HEK293 (cell line): ENCODE results near the gene APH1A.

Source experiments
- CTCF ChIA-PET: fragments of 350-600 bp; formaldehyde crosslinking; extraction: SDS; loops from one replicate; lab custom pipeline; 2021; ENCODE audit warnings: antibody characterized with exemption; lab: Yijun Ruan, JAX
- POLR2A ChIA-PET: fragments of 300-600 bp; formaldehyde crosslinking; extraction: SDS; loops from one replicate; lab custom pipeline; 2020; ENCODE audit warnings: antibody characterized with exemption, inconsistent platforms; lab: Yijun Ruan, JAX
- H3K27ac ChIP-seq: fragments of 200-500 bp; sonication (Bioruptor generic); 2 replicates; pipeline ENCODE4 v1.5.1; 2014; ENCODE audit warnings: low read depth, low read length, control low read depth, inconsistent platforms; ENCODE audit errors: extremely low read depth
- H3K36me3 ChIP-seq, 2 experiments: fragments of 200-500 bp in 1 of 2; sonication (Bioruptor generic) in 1 of 2; 1 replicate in 1 of 2; 2 replicates in 1 of 2; pipeline ENCODE4 v1.5.1; 2014 to 2017; ENCODE audit warnings: inconsistent platforms in 2 of 2, low read length in 2 of 2; ENCODE audit not compliant: control insufficient read depth in 2 of 2, insufficient read depth in 1 of 2
- H3K4me1 ChIP-seq: fragments of 200-500 bp; sonication (Bioruptor generic); 2 replicates; pipeline ENCODE4 v1.5.1; 2014; ENCODE audit warnings: mild to moderate bottlenecking, low read length, inconsistent platforms; ENCODE audit not compliant: control insufficient read depth, insufficient read depth
- H3K4me3 ChIP-seq: 2 replicates; pipeline ENCODE4 v1.5.1; 2011; ENCODE audit warnings: low read depth, mild to moderate bottlenecking, control low read depth, low read length, moderate library complexity
- H3K9me3 ChIP-seq: fragments of 200-500 bp; sonication (Bioruptor generic); 2 replicates; pipeline ENCODE4 v1.5.1; 2014; ENCODE audit warnings: low read depth, low read length, inconsistent platforms; ENCODE audit not compliant: control insufficient read depth, insufficient read depth
- GLI2 ChIP-seq: fragments of 450-650 bp; formaldehyde crosslinking; IDR thresholded peaks from 2 replicates; pipeline ENCODE4; 2017; ENCODE audit warnings: missing biosample characterization, missing genetic modification characterization, low read depth, borderline replicate concordance
- HOXC10 ChIP-seq: sonication (generic); formaldehyde crosslinking; IDR thresholded peaks from 2 replicates; pipeline ENCODE4 v1.8.1; 2023; ENCODE audit warnings: mild to moderate bottlenecking, missing genetic modification reagents
- KLF16 ChIP-seq: fragments of 450-650 bp; formaldehyde crosslinking; IDR thresholded peaks from 2 replicates; pipeline ENCODE4 v1.5.1; 2017; ENCODE audit warnings: missing biosample characterization, missing genetic modification characterization
- KLF7 ChIP-seq: fragments of 450-650 bp; formaldehyde crosslinking; IDR thresholded peaks from 2 replicates; pipeline ENCODE4 v1.5.1; 2016; ENCODE audit warnings: missing biosample characterization, missing genetic modification characterization, borderline replicate concordance
- MYNN ChIP-seq: fragments of 450-650 bp; formaldehyde crosslinking; IDR thresholded peaks from 2 replicates; pipeline ENCODE4 v1.5.1; 2016; ENCODE audit warnings: missing biosample characterization, missing genetic modification characterization, borderline replicate concordance
- PRDM6 ChIP-seq: fragments of 450-650 bp; formaldehyde crosslinking; IDR thresholded peaks from 2 replicates; pipeline ENCODE4 v1.5.1; 2017; ENCODE audit warnings: missing biosample characterization, missing genetic modification characterization
- SALL2 ChIP-seq: fragments of 450-650 bp; formaldehyde crosslinking; IDR thresholded peaks from 2 replicates; pipeline ENCODE4 v1.5.0; 2017; ENCODE audit warnings: missing biosample characterization, mild to moderate bottlenecking, missing genetic modification characterization, borderline replicate concordance
- SP2 ChIP-seq: fragments of 450-650 bp; formaldehyde crosslinking; IDR thresholded peaks from 2 replicates; pipeline ENCODE4 v1.5.1; 2016; ENCODE audit warnings: missing biosample characterization, missing genetic modification characterization
- YY1 ChIP-seq: fragments of 450-650 bp; formaldehyde crosslinking; IDR thresholded peaks from 2 replicates; pipeline ENCODE4 v1.5.1; 2018; ENCODE audit warnings: missing biosample characterization, missing genetic modification characterization
- ZBTB8A ChIP-seq: fragments of 450-650 bp; formaldehyde crosslinking; IDR thresholded peaks from 2 replicates; pipeline ENCODE4 v1.5.1; 2016; ENCODE audit warnings: missing biosample characterization, missing genetic modification characterization
- ZEB2 ChIP-seq: fragments of 450-650 bp; formaldehyde crosslinking; IDR thresholded peaks from 2 replicates; pipeline ENCODE4 v1.5.1; 2016; ENCODE audit warnings: missing biosample characterization, missing genetic modification characterization
- ZNF112 ChIP-seq: fragments of 450-650 bp; formaldehyde crosslinking; IDR thresholded peaks from 2 replicates; pipeline ENCODE4 v1.5.0; 2017; ENCODE audit warnings: missing biosample characterization, missing genetic modification characterization
- ZNF132 ChIP-seq: fragments of 450-650 bp; formaldehyde crosslinking; IDR thresholded peaks from 2 replicates; pipeline ENCODE4 v1.5.1; 2017; ENCODE audit warnings: missing biosample characterization, missing genetic modification characterization, borderline replicate concordance
- ZNF140 ChIP-seq: fragments of 450-650 bp; formaldehyde crosslinking; IDR thresholded peaks from 2 replicates; pipeline ENCODE4 v1.5.1; 2016; ENCODE audit warnings: missing biosample characterization, missing genetic modification characterization
- ZNF211 ChIP-seq: fragments of 450-650 bp; formaldehyde crosslinking; IDR thresholded peaks from 2 replicates; pipeline ENCODE4 v1.5.1; 2016; ENCODE audit warnings: low read depth, missing biosample characterization, missing genetic modification characterization
- ZNF223 ChIP-seq: fragments of 450-650 bp; formaldehyde crosslinking; IDR thresholded peaks from 2 replicates; pipeline ENCODE4 v1.5.1; 2016; ENCODE audit warnings: missing biosample characterization, missing genetic modification characterization
- ZNF23 ChIP-seq: fragments of 450-650 bp; formaldehyde crosslinking; IDR thresholded peaks from 2 replicates; pipeline ENCODE4 v1.5.1; 2016; ENCODE audit warnings: missing biosample characterization, missing genetic modification characterization, borderline replicate concordance
- ZNF239 ChIP-seq: fragments of 450-650 bp; formaldehyde crosslinking; IDR thresholded peaks from 2 replicates; pipeline ENCODE4 v1.5.1; 2016; ENCODE audit warnings: missing biosample characterization, missing genetic modification characterization
- ZNF324 ChIP-seq: fragments of 450-650 bp; formaldehyde crosslinking; IDR thresholded peaks from 2 replicates; pipeline ENCODE4 v1.5.1; 2016; ENCODE audit warnings: missing biosample characterization, missing genetic modification characterization
- ZNF335 ChIP-seq: fragments of 450-650 bp; formaldehyde crosslinking; conservative IDR thresholded peaks from 2 replicates; pipeline ENCODE4 v1.5.1; 2016; ENCODE audit warnings: missing biosample characterization, missing genetic modification characterization
- ZNF341 ChIP-seq: fragments of 450-650 bp; formaldehyde crosslinking; IDR thresholded peaks from 2 replicates; pipeline ENCODE4; 2016; ENCODE audit warnings: low read depth, missing biosample characterization, missing genetic modification characterization
- ZNF449 ChIP-seq: fragments of 450-650 bp; formaldehyde crosslinking; IDR thresholded peaks from 2 replicates; pipeline ENCODE4 v1.5.1; 2017; ENCODE audit warnings: missing biosample characterization, mild to moderate bottlenecking, missing genetic modification characterization, moderate library complexity
- ZNF473 ChIP-seq: fragments of 450-650 bp; formaldehyde crosslinking; IDR thresholded peaks from 2 replicates; pipeline ENCODE4 v1.5.1; 2017; ENCODE audit warnings: missing biosample characterization, missing genetic modification characterization
- ZNF48 ChIP-seq: fragments of 450-650 bp; formaldehyde crosslinking; IDR thresholded peaks from 2 replicates; pipeline ENCODE4 v1.5.1; 2016; ENCODE audit warnings: missing biosample characterization, missing genetic modification characterization
- ZNF488 ChIP-seq: fragments of 450-650 bp; formaldehyde crosslinking; IDR thresholded peaks from 2 replicates; pipeline ENCODE4 v1.5.1; 2016; ENCODE audit warnings: missing biosample characterization, missing genetic modification characterization
- ZNF510 ChIP-seq: fragments of 450-650 bp; formaldehyde crosslinking; IDR thresholded peaks from 2 replicates; pipeline ENCODE4 v1.5.1; 2018; ENCODE audit warnings: mild to moderate bottlenecking, missing genetic modification characterization, missing biosample characterization; ENCODE audit not compliant: insufficient replicate concordance
- ZNF529 ChIP-seq: fragments of 450-650 bp; formaldehyde crosslinking; IDR thresholded peaks from 2 replicates; pipeline ENCODE4 v1.5.1; 2017; ENCODE audit warnings: missing genetic modification characterization, missing biosample characterization; ENCODE audit not compliant: insufficient replicate concordance
- ZNF530 ChIP-seq: fragments of 450-650 bp; formaldehyde crosslinking; IDR thresholded peaks from 2 replicates; pipeline ENCODE4 v1.5.1; 2016; ENCODE audit warnings: low read depth, missing biosample characterization, missing genetic modification characterization
- ZNF626 ChIP-seq: fragments of 450-650 bp; sonication (Bioruptor Pico); formaldehyde crosslinking; IDR thresholded peaks from 2 replicates; pipeline ENCODE4 v1.5.1; 2018; ENCODE audit warnings: missing biosample characterization, missing genetic modification characterization, inconsistent platforms
- ZNF629 ChIP-seq: fragments of 450-650 bp; formaldehyde crosslinking; IDR thresholded peaks from 2 replicates; pipeline ENCODE4 v1.5.1; 2017; ENCODE audit warnings: missing biosample characterization, missing genetic modification characterization
- ZNF645 ChIP-seq: fragments of 450-650 bp; formaldehyde crosslinking; IDR thresholded peaks from 2 replicates; pipeline ENCODE4; 2016; ENCODE audit warnings: missing biosample characterization, missing genetic modification characterization
- ZNF654 ChIP-seq: fragments of 450-650 bp; formaldehyde crosslinking; IDR thresholded peaks from 2 replicates; pipeline ENCODE4 v1.5.1; 2016; ENCODE audit warnings: low read depth, missing biosample characterization, missing genetic modification characterization
- ZNF658 ChIP-seq: fragments of 450-650 bp; formaldehyde crosslinking; IDR thresholded peaks from 2 replicates; pipeline ENCODE4; 2016; ENCODE audit warnings: missing biosample characterization, missing genetic modification characterization
- ZNF670 ChIP-seq: fragments of 450-650 bp; formaldehyde crosslinking; IDR thresholded peaks from 2 replicates; pipeline ENCODE4 v1.5.1; 2016; ENCODE audit warnings: missing biosample characterization, missing genetic modification characterization, low read depth
- ZSCAN30 ChIP-seq: fragments of 450-650 bp; IDR thresholded peaks from 2 replicates; pipeline ENCODE4 v1.5.1; 2018; ENCODE audit warnings: missing biosample characterization, mild to moderate bottlenecking, missing genetic modification characterization, moderate library complexity

Gene APH1A

GRCh38 chr1:150234566-150235293 lies 34.1 kb downstream of the APH1A start:
- CTCF ChIA-PET, result interaction anchor here (0.7 kb wide), 1 partner anchor 72 kb away, joined by 4 read pairs; no protein-coding TSS in a partner anchor
- TF ChIP-seq ZNF670 (tag by site-specific recombination) (no peak), ZNF23 (no peak), GLI2 (no peak), PRDM6 (tag by site-specific recombination) (no peak), ZNF48 (tag by site-specific recombination) (no peak), ZNF223 (tag by site-specific recombination) (no peak), ZNF530 (tag by site-specific recombination) (no peak), KLF7 (tag by site-specific recombination) (0 out of 2 replicates have a peak, but pooled peaks have one; percentile 46), ZBTB8A (tag by site-specific recombination) (peak; percentile 84), ZNF645 (tag by site-specific recombination) (no peak), ZNF211 (no peak), ZNF132 (tag by site-specific recombination) (no peak), ZNF510 (tag by site-specific recombination) (no peak), ZNF335 (tag by site-specific recombination) (no peak), ZNF473 (no peak), YY1 (tag by site-specific recombination) (no peak; the same call in 1 of the 2 replicates), ZNF654 (tag by site-specific recombination) (no peak), ZNF324 (tag by site-specific recombination) (no peak), SP2 (tag by site-specific recombination) (peak; percentile 89), ZNF529 (tag by site-specific recombination) (no peak), ZNF488 (tag by site-specific recombination) (no peak), ZNF629 (peak; percentile 59), HOXC10 (CRISPR knock-in tag) (no peak), MYNN (tag by site-specific recombination) (no peak), ZNF341 (0 out of 2 replicates have a peak, but pooled peaks have one; percentile 28), ZSCAN30 (tag by site-specific recombination) (no peak; the same call in 1 of the 2 replicates), ZNF140 (tag by site-specific recombination) (no peak), ZEB2 (tag by site-specific recombination) (peak; percentile 84), ZNF239 (tag by site-specific recombination) (no peak), ZNF112 (tag by site-specific recombination) (no peak), SALL2 (tag by site-specific recombination) (no peak), ZNF449 (tag by site-specific recombination) (peak; percentile 28; the same call in 1 of the 2 replicates), ZNF626 (tag by site-specific recombination) (no peak), KLF16 (peak; percentile 44; the same call in 1 of the 2 replicates), ZNF658 (no peak)

More at GRCh38 chr1:150234566-150235293, 34.1 kb downstream of the APH1A start:
- Histone ChIP-seq H3K36me3 (peaks cover 17 to 18% of the 10 kb centered on the region in 2 experiments), H3K4me3 (peak overlapping the region; percentile 89), H3K27ac (peak overlapping the region; percentile 82), H3K4me1 (no peaks in the 10 kb centered on the region; the same call in 1 of the 2 replicates), H3K9me3 (no peaks in the 10 kb centered on the region)
- POLR2A ChIA-PET, result no interaction called here
